HG02870 (cell line): Measurements from ENCODE around the gene PC.

Experiments
- ATAC-seq: cut with Tn5 transposase; IDR thresholded peaks from one replicate; pipeline ENCODE4 v1.9.1; 2021; ENCODE audit warnings: mild to moderate bottlenecking, moderate library complexity; ENCODE audit not compliant: unreplicated experiment

The PC gene

DNA sequence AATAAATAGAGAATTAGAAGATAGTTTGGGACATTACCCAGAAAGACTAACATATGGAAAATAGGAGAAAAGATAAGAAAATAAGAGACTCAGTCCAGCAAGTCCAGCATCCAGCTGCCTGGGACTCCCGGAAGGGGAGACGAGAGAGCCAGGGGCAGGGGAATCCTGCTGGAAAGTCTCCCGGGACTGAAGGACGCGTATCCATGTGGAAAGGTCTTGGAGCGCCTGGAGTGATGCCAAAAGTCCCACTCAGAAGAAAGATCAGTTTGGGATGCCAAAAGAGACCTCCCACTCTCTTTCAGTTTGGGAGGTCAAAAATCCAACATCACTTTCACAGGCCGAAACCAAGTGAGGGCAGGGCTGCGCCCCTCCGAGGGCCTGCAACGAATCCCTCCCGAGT lies 70.7 kb downstream of the PC start:
- ATAC-seq, result no peak

GRCh38 chr11:66886671-66887221 lies 71.4 kb downstream of the PC start:
- ATAC-seq, result no peak

DNA sequence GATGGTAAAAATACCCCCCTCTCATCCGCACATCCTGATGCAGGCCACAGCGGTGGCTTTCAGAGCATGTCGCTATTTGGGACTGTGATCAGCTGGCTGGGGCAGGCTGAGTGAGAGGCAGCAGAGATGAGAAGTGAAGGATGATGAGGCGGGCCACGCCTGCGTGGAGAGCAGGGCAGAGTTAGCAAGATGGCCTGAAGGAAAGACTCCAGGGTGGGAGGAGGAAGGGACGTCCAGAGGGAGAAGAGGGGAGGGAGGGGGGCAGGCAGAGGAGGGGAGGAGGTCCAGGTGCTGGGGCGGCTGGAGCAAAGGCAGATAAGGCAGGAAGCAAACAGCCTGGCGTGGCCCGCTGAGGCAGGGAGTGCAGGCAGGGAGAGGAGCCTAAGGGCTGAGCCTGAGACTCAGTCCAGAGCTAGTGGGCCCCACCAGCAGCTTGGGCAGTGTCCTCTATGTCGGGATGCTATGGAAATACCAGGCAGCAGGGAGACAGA lies 72.2 kb downstream of the PC start:
- ATAC-seq, result no peak

DNA sequence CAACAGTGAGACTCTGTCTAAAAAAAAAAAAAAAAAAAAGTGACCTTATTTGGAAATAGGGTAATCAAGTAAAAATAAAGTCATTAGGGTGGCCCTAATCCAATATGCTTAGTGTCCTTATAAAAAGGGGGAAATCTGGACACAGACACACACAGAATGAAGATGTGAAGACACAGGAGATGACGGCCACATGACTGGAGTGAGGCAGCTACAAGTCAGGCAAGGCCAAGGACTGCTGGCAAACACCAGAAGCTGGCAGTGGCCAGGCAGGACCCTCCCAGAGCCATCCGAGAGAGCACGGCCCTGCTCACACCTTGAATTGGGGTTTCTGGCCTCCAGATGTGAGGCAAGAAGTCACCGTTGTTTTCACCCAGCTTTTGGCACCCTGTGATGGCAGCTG lies 72.7 kb downstream of the PC start:
- ATAC-seq, result no peak

DNA sequence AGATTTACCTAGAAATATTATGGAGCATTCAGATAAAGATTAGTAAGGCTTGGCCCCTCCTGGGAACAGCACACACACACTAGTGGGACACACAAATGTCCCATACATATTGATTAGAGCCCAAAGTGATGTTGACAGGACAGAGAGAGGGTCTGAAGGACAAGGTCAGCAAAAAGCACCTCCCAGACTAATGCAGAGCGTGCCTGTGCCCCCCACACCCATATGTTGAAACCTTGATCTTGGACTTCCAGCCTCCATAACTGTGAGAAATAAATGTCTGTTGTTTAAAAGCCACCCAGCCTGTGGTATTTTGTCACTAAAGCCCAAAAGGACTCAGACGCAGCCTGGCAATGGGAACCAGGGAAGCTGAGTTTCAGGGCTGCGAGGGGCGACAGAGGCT lies 73.7 kb downstream of the PC start:
- ATAC-seq, result no peak

DNA sequence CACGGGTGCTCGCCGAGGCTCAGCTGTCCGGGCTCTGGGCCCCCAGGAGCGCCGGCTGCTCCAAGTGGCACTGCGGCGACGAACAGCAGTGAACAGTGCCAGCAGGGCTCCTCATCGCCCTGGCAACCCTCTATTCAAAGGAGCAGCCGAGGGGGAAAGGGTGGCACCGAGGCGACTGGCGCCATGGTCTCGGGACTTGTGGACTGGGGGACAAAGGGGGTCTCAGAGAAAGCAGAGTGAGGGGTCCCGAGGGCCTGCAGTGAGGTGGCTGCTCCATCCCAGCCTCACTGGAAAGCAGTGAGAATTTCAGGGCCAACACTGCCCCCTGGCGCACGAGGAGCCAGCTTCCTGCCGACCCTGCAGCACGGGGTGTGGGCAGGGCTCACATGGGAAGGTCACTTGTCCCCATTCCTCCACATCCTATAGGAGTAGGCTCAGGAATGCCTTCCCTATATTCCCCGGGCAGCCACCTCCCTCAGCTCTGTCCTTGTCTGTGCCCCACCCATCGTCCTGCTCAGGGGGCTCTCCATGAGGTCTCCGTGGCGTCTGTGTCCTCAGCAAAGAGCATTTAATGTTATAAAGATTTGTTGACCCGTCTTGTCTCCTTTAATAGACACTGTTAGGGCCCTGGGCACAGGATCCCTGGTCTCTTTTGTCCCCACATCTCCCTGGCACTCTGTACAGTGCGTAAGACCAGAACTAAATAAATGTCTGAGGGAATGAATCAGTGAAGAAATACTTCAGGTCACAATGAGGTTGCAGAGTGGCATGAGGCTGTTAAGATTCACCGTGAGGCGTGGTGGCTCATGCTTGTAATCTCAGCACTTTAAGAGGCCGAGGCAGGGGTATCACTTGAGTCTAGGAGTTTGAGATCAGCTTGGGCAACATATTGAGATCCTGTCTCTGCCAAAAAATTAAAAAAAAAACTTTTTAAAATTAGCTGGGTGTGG lies 74.9 kb downstream of the PC start:
- ATAC-seq, result no peak

GRCh38 chr11:66882561-66883015 lies 75.6 kb downstream of the PC start:
- no peak for ATAC-seq

DNA sequence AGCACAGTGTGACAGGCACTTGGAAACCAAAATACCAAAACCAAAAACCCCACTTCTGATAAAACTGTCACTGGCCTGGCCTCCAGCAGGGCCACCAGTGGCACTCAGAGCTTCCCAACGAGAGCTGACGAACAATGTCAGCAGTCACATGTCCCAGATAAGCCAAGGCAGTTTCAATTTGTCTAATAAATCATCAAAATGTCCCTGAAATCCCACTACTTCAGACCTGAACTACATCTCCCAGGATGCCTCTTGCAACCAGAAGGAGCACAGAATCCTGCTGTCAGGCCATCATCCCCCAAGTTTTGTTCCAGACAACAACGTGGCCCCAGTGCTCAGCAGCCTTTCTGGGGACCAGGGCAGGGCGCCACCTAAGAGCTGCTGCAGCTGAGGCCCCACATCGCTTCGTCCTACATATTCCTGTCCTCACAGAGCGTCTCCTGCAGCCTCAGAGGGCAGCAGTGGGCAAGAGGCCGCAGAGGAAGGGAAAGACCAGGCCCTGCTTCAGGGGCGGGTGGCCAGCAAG lies 76.2 kb downstream of the PC start:
- ATAC-seq, result no peak

DNA sequence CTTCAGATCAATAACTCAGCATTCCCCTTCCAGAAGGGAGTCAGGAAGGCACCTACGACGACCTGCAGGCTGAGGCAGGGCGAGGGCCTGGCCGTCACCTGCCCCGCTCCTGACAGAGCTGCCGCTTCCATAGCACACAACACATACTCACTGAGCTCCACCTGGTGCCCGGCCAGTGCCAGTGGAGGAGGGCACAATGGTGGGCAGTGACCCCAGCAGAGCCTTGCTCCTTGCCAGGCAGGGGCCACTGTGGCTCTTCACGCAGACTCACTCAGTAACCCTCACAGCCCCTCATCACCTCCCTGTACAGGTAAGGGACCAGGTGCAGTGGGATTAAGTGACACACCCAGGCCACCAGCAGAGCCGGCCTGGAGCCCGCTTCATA lies 76.7 kb downstream of the PC start:
- ATAC-seq, result no peak

DNA sequence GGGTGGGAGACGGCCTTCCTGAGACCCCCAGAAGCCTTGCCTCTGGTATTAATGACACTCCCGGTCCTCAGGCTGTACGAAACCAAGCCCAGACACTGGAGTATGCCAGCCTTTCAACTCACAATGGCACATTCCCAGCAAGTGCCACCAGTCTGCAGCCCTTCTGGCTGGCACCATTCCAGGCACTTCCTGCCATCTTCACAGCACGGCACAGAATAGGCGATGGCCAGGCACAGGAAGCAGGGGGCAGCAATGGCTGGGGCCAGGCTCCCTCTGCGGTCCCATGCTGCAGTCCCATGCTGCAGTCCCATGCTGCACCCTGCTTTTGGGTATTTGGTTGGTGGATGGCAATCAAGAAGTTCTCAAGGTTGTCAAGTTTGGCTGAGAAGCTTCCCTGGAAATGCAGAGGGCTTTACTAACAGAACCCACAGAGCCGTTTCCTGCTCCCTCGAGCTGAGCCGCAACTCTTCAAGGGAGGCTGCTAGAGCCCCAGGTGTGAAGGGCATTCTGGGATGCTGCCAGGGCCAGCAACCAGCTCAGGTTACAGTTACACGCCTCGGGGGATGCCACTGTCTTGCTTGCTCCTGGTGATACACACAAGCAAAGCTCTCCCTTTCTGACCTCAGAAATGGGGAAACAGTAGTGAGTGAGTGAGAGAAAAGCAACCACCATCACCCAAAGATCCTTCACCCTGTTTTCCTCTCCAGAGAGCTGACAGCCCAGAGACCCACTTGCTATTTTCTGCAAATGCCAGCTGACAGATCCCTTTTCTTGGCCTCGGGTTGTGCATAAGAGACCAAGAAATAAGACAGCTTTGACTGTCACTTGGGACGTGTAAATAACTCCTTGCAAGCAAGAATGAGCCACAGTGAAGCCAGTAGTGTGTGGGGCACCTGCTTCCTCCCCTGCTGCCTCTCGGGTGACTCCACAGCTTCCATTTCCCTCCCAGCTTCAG lies 77.4 kb downstream of the PC start:
- ATAC-seq, result no peak

GRCh38 chr11:66879999-66880398 lies 78.2 kb downstream of the PC start:
- ATAC-seq, result no peak

DNA sequence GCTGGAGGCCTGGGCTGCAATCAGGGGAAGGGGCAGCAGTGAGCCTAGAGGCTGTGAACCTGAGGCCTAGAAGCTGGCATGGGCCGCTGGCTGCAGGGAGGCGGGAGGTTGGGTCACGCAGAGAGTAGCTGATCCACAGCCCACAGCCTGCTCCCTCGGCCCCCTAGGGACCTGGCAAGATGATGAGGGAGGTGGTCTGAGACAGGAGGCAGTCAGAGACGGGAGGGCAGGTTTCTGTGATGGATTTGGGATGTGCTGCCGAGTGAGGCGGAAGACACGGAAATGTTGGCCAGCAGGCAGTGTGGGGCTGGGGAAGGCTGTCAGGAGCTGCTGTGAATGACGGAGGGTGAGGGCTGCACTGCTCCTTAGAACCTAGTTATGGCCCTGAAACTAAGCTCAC lies 78.6 kb downstream of the PC start:
- ATAC-seq, result no peak

- ATAC-seq, result no peak
These were observed 79.2 kb downstream of the PC start for GRCh38 chr11:66879000-66879399.

GRCh38 chr11:66878474-66878873 lies 79.7 kb downstream of the PC start:
- no peak for ATAC-seq

DNA sequence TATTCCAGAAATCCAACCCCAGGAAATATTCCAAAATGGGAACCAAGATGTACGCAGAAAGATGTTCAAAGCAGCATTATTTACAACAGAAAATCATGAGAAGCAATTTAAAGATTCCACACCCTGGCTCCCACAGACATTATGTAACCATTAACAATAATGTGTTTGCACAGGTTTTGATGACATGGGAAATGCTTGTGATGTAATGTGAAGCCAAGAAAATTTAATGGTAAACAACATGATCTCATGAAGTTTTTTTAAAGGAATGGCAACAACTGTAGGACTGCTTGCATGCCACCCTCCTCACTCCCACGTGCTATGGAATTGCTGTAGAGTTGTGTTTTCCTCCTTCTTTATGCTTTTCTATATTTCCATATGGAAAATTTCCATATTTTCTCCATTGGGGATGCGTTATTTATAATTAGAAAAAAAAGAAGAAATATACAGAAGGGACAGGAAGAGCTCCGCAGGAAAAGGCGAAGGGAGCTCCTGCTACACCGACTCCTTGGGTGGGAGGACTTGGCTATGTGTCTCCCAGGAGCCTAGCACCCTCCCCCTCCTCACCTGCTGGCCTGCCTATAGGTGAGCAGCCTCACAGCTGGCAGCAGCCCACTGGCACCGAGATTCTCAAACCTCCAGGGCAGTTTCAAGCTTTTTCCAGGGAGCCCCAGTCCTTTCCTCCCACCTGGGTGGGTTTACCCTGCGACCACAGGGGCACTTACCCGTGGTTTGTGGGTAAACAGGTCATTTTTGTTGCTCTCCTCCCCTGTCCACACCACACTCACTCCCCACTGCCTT lies 80.4 kb downstream of the PC start:
- no peak for ATAC-seq

GRCh38 chr11:66875378-66875777 lies 82.8 kb downstream of the PC start:
- no peak for ATAC-seq

- ATAC-seq, result no peak
These were observed 84.0 kb downstream of the PC start for GRCh38 chr11:66874232-66874631.

GRCh38 chr11:66871521-66871901 lies 86.7 kb downstream of the PC start:
- no peak for ATAC-seq

DNA sequence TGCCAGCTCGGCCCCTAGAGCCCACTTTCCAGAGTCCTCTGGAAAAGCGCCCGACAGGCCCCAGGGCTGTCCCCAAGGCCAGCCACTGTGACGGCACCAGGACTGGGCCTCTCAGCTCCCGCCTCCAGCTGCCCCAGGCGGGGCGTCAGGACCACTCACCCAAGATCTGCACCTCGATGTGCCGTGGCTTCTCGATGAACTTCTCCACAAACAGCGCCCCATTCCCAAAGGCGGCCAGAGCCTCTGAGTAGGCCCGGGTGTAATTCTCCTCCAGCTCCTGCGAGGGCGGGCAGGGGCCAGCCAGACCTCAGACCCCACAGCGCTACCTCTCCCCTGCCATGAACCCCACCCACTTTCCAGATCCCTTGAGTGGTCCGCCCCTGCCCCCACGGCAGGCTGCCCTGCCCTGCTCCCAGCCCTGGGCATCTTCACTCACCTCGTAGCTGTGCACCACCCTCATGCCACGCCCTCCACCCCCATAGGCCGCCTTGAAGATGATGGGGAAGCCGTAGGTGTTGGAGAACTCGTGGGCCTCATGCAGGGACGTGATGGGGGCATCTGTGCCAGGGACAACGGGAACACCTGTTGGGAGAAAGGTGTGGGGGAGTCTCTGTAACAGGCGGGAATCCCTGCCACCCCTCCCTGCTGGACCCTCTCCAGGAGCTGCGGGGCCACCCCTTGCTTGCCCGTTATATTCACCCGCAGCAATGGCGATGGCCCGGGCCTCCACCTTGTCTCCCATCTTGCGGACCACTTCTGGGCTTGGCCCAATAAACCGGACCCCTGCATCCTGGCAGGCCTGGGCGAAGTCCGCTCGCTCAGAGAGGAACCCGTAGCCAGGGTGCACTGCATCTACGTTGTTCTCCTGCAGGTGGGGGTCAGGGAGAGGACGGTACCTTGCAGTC lies 87.3 kb downstream of the PC start:
- ATAC-seq, result no peak
